ENCODE measurements around the gene INAFM2.

- TF ChIP-seq NFRKB (IDR thresholded peaks at IDR 0.05) (no peak), ELF4 (IDR thresholded peaks at IDR 0.05) (no peak), SP1 (IDR thresholded peaks at IDR 0.05) (no peak), TARDBP (IDR thresholded peaks at IDR 0.05) (no peak), FOXA1 (IDR thresholded peaks at IDR 0.05) (no peak), FOXM1 (IDR thresholded peaks at IDR 0.05; ENCODE audit: borderline replicate concordance) (no peak), PKNOX1 (IDR thresholded peaks at IDR 0.05) (no peak), HDGF (IDR thresholded peaks at IDR 0.05; ENCODE audit: borderline replicate concordance) (no peak), CTBP1 (IDR thresholded peaks at IDR 0.05; ENCODE audit: borderline replicate concordance) (no peak), SUZ12 (IDR thresholded peaks at IDR 0.05) (no peak), BHLHE40 (IDR thresholded peaks at IDR 0.05; ENCODE audit: borderline replicate concordance) (no peak), ZNF384 (IDR thresholded peaks at IDR 0.05) (no peak), LEF1 (IDR thresholded peaks at IDR 0.05; ENCODE audit: borderline replicate concordance) (no peak), ARNT (IDR thresholded peaks at IDR 0.05) (no peak)
Observed at GRCh38 chr15:40300367-40300766, 23.1 kb upstream of the INAFM2 start.

Data from HEK293T (cell line).